H1 (cell line): Measurements from ENCODE around the gene LRBA. TPM values are rescaled to one million over a fixed set of nuclear protein-coding genes. Genes with fewer than 3 reads are reported as not detected.

ENCODE experiments used
- CTCF ChIA-PET: fragments of 300-600 bp; sonication (Branson Sonifier 250); formaldehyde crosslinking; loops from one replicate; lab custom pipeline; 2021; ENCODE audit not compliant: partially characterized antibody; lab: Charles Lee
- POLR2A ChIA-PET: fragments of 300-600 bp; sonication (Branson Sonifier 250); formaldehyde crosslinking; loops from one replicate; lab custom pipeline; 2021; ENCODE audit warnings: inconsistent platforms; ENCODE audit not compliant: partially characterized antibody; lab: Charles Lee
- DNase-seq, 2 experiments: peaks; one replicate each; pipeline versions ENCODE4 v3.0.0 to v3.0.0-alpha.2; 2010 to 2022; ENCODE audit warnings: low spot score in 2 of 2, low read depth in 1 of 2, mixed read lengths in 1 of 2
- FAIRE-seq: peaks from 2 replicates; lab custom pipeline; 2011; peaks lifted over from hg19 to GRCh38; lab: Jason Lieb, UNC
- H2AFZ ChIP-seq: 2 replicates; pipeline ENCODE4 v1.8.1; 2012; ENCODE audit warnings: low read length, inconsistent platforms
- H2AK5ac ChIP-seq: 2 replicates; pipeline ENCODE4 v1.6.1; 2013; ENCODE audit warnings: low read depth, low read length
- H2BK120ac ChIP-seq: replicated peaks from 2 replicates; pipeline ENCODE3; 2013; ENCODE audit warnings: low read depth, low read length, inconsistent platforms
- H2BK12ac ChIP-seq: 2 replicates; pipeline ENCODE4 v1.6.1; 2013; ENCODE audit warnings: low read depth, low read length
- H2BK15ac ChIP-seq: 2 replicates; pipeline ENCODE4 v1.6.1; 2013; ENCODE audit warnings: low read length
- H2BK20ac ChIP-seq: 2 replicates; pipeline ENCODE4 v1.6.1; 2013; ENCODE audit warnings: low read length
- H2BK5ac ChIP-seq: 2 replicates; pipeline ENCODE4 v1.6.1; 2013; ENCODE audit warnings: low read depth, low read length
- H3K14ac ChIP-seq: 2 replicates; pipeline ENCODE4 v1.6.1; 2013; ENCODE audit warnings: inconsistent platforms; ENCODE audit not compliant: insufficient read length
- H3K18ac ChIP-seq: 2 replicates; pipeline ENCODE4 v1.6.1; 2013; ENCODE audit warnings: low read length; ENCODE audit errors: extremely low read depth
- H3K23ac ChIP-seq: 2 replicates; pipeline ENCODE4 v1.6.1; 2013; ENCODE audit warnings: inconsistent platforms; ENCODE audit not compliant: insufficient read length
- H3K23me2 ChIP-seq: 2 replicates; pipeline ENCODE4 v1.6.1; 2013; ENCODE audit warnings: low read depth, low read length
- H3K27ac ChIP-seq: 2 replicates; pipeline ENCODE4 v1.6.1; 2011; ENCODE audit warnings: low read depth, low read length, inconsistent platforms
- H3K27me3 ChIP-seq, 4 experiments: replicated peaks in 1 of 4; 1 replicate in 1 of 4; 2 replicates in 3 of 4; pipeline versions ENCODE4 v1.6.1 to v1.8.1; 2011 to 2013; ENCODE audit warnings: low read length in 3 of 4, mild to moderate bottlenecking in 3 of 4, inconsistent platforms in 2 of 4, mixed read lengths in 2 of 4, moderate library complexity in 1 of 4; ENCODE audit not compliant: control insufficient read depth in 3 of 4, insufficient read depth in 3 of 4; ENCODE audit errors: extremely low read depth in 1 of 4
- H3K36me3 ChIP-seq, 4 experiments: 2 replicates each; pipeline versions ENCODE4 v1.6.1 to v1.8.1; 2011 to 2013; ENCODE audit warnings: mild to moderate bottlenecking in 4 of 4, low read length in 3 of 4, moderate library complexity in 2 of 4, control low read depth in 1 of 4, inconsistent platforms in 1 of 4; ENCODE audit not compliant: insufficient read depth in 4 of 4, control insufficient read depth in 2 of 4
- H3K4ac ChIP-seq: replicated peaks from 2 replicates; pipeline ENCODE3; 2013; ENCODE audit warnings: low read length, low read depth, mixed read lengths, inconsistent platforms; ENCODE audit not compliant: insufficient read length
- H3K4me1 ChIP-seq, 4 experiments: replicated peaks in 1 of 4; 1 replicate in 1 of 4; 2 replicates in 3 of 4; pipeline versions ENCODE4 v1.6.1 to v1.8.1; 2011 to 2013; ENCODE audit warnings: low read length in 3 of 4, inconsistent platforms in 2 of 4, mixed read lengths in 1 of 4; ENCODE audit not compliant: insufficient read depth in 4 of 4, control insufficient read depth in 3 of 4
- H3K4me2 ChIP-seq, 2 experiments: 2 replicates each; pipeline versions ENCODE4 v1.6.1 to v1.8.1; 2011 to 2013; ENCODE audit warnings: low read depth in 2 of 2, low read length in 2 of 2, control low read depth in 1 of 2, inconsistent platforms in 1 of 2, mild to moderate bottlenecking in 1 of 2; ENCODE audit not compliant: insufficient read depth in 1 of 2
- H3K4me3 ChIP-seq, 4 experiments: fragments of 200-600, 300-600 bp in 1 of 4; sonication (generic), shearing (Covaris generic), sonication (Bioruptor Twin) in 1 of 4; 2 replicates each; pipeline versions ENCODE4 v1.5.1 to v1.8.1; 2011 to 2016; ENCODE audit warnings: low read length in 4 of 4, low read depth in 3 of 4, control low read depth in 2 of 4, inconsistent platforms in 2 of 4, mild to moderate bottlenecking in 2 of 4, mixed read lengths in 1 of 4, moderate library complexity in 1 of 4; ENCODE audit not compliant: insufficient read depth in 2 of 4; ENCODE audit errors: extremely low read depth in 1 of 4
- H3K56ac ChIP-seq: replicated peaks from 2 replicates; pipeline ENCODE3; 2013; ENCODE audit warnings: low read depth, mild to moderate bottlenecking, mixed read lengths, low read length, inconsistent platforms; ENCODE audit not compliant: insufficient read length
- H3K79me1 ChIP-seq: 2 replicates; pipeline ENCODE4 v1.6.1; 2013; ENCODE audit warnings: low read depth, low read length, control low read depth
- H3K79me2 ChIP-seq, 2 experiments: 2 replicates each; pipeline versions ENCODE4 v1.6.1 to v1.8.1; 2012 to 2013; ENCODE audit warnings: low read length in 2 of 2, mild to moderate bottlenecking in 2 of 2, inconsistent platforms in 1 of 2; ENCODE audit not compliant: insufficient read depth in 2 of 2, control insufficient read depth in 1 of 2
- H3K9ac ChIP-seq, 4 experiments: replicated peaks in 1 of 4; 1 replicate in 1 of 4; 2 replicates in 3 of 4; pipeline versions ENCODE4 v1.6.1 to v1.8.1; 2011 to 2013; ENCODE audit warnings: low read depth in 3 of 4, low read length in 3 of 4, control low read depth in 2 of 4, mild to moderate bottlenecking in 2 of 4, moderate library complexity in 2 of 4, inconsistent platforms in 1 of 4; ENCODE audit errors: extremely low read depth in 1 of 4
- H3K9me3 ChIP-seq, 2 experiments: 2 replicates each; pipeline versions ENCODE4 v1.6.1 to v1.8.1; 2012 to 2013; ENCODE audit warnings: mild to moderate bottlenecking in 2 of 2, moderate library complexity in 2 of 2, control low read depth in 1 of 2, inconsistent platforms in 1 of 2, low read depth in 1 of 2, low read length in 1 of 2, mixed read lengths in 1 of 2; ENCODE audit not compliant: insufficient read depth in 2 of 2
- H4K20me1 ChIP-seq, 2 experiments: replicated peaks in 1 of 2; 2 replicates each; pipeline versions ENCODE3 to v1.8.1; 2011 to 2013; ENCODE audit warnings: inconsistent platforms in 2 of 2, low read length in 2 of 2, mild to moderate bottlenecking in 1 of 2; ENCODE audit not compliant: insufficient read depth in 2 of 2, control insufficient read depth in 1 of 2
- H4K5ac ChIP-seq: 2 replicates; pipeline ENCODE4 v1.6.1; 2013; ENCODE audit warnings: low read length, low read depth, mixed read lengths, inconsistent platforms; ENCODE audit not compliant: insufficient read length
- H4K8ac ChIP-seq: 2 replicates; pipeline ENCODE4 v1.8.0; 2013; ENCODE audit warnings: mild to moderate bottlenecking, moderate library complexity, low read length, inconsistent platforms; ENCODE audit not compliant: insufficient read depth; ENCODE audit errors: extremely low read depth
- H4K91ac ChIP-seq: replicated peaks from 2 replicates; pipeline ENCODE3; 2013; ENCODE audit warnings: low read length, mixed read lengths, inconsistent platforms; ENCODE audit not compliant: insufficient read length
- BCL11A ChIP-seq, 2 experiments: IDR thresholded peaks; one replicate each; pipeline ENCODE4 v1.6.1; 2011; ENCODE audit warnings: low read depth in 2 of 2, low read length in 2 of 2, mild to moderate bottlenecking in 2 of 2
- CHD2 ChIP-seq: IDR thresholded peaks from 2 replicates; pipeline ENCODE4 v1.6.1; 2012; ENCODE audit warnings: low read length, improper control_type of control experiment
- KDM5A ChIP-seq: fragments of 200-600 bp; IDR thresholded peaks from 2 replicates; pipeline ENCODE4 v1.7.1; 2012; ENCODE audit warnings: mild to moderate bottlenecking, low read length, inconsistent platforms, mixed read lengths
- RBBP5 ChIP-seq: IDR thresholded peaks from 2 replicates; pipeline ENCODE4 v1.7.1; 2012; ENCODE audit warnings: low read depth, mild to moderate bottlenecking, inconsistent platforms, low read length, moderate library complexity, borderline replicate concordance
- SAP30 ChIP-seq: fragments of 300-600 bp; sonication (generic); IDR thresholded peaks from 2 replicates; pipeline ENCODE4 v1.7.1; 2012; ENCODE audit warnings: low read length, moderate library complexity, mild to moderate bottlenecking, inconsistent platforms; ENCODE audit not compliant: insufficient read depth, insufficient replicate concordance
- WGBS, 2 experiments: shearing (Covaris generic) in 1 of 2; methylation state at CpG; one replicate each; pipeline versions ENCODE4 v1.1.6 to v1.1.7; 2013 to 2015; ENCODE audit warnings: low lambda C conversion rate in 2 of 2, mixed read lengths in 2 of 2, inconsistent platforms in 1 of 2, low coverage in 1 of 2, missing lambda C conversion rate in 1 of 2; ENCODE audit not compliant: insufficient replicate concordance in 2 of 2, insufficient coverage in 1 of 2, insufficient read length in 1 of 2; ENCODE audit errors: extremely low coverage in 1 of 2, missing lambda C conversion rate in 1 of 2; 5-methylcytosine and 5-hydroxymethylcytosine counted together
- polyA plus RNA-seq, 7 experiments: library from polyadenylated mRNA; depleted of rRNA in 3 of 7; stranded (reverse) in 5 of 7; unstranded in 2 of 7; fragments of >200 nt in 5 of 7; fragments of 200-250 nt in 2 of 7; gene quantifications; 1 replicate in 5 of 7; 2 replicates in 1 of 7; 4 replicates in 1 of 7; pipeline versions ENCODE4 v1.2.1 to v1.2.3, GENCODE V29; 2011 to 2013; ENCODE audit warnings: missing spikeins in 2 of 7, mixed read lengths in 2 of 7
- total RNA-seq: library from RNA; stranded (reverse); fragmentation: NEBNext Ultra II Directional; extraction: Animal tissue kit (Norgen Biotek cat#: 25700); gene quantifications from 2 replicates; pipeline ENCODE4 v1.2.1, GENCODE V29; 2021

The LRBA gene
- total and polyA plus RNA-seq, 2 of the 8 experiments (the other 6 are each of a cell fraction or from before 2014, with no cell fraction given), result 54.6 to 83.2 TPM

DNA sequence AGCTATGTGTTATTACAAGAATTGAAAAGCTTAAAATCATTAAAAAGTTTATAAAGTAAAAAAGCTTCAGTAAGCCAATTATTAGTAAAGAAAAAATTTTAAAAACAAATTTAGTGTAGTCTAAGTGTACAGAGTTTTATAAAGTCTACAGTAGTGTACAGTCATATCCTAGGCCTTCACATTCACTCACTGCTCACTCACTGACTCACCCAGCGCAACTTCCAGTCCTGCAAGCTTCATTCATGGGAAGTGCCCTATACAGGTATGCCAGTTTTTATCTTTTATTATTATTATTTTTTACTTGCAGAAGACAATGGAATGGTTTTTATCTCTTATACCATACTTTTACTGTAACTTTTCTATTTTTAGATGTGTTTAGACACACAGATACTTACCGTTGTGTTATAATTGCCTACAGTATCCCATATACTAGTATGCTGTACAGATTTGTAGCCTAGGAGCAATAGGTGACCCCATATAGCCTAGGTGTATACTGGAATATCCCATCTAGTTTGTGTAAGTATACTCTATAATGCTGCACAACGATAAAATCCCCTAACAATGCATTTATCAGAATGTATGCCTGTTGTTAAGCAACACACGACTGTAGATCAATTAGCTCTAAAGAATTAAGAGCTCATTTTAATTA lies 706.1 kb downstream of the LRBA start:
- H2BK15ac ChIP-seq, result no peak overlapping the region
- no peak overlapping the region for H3K9ac ChIP-seq
- no peaks in the 10 kb centered on the region for H3K79me2 ChIP-seq
- H3K4ac ChIP-seq, result no peak overlapping the region
- no peaks in the 10 kb centered on the region for H3K9me3 ChIP-seq
- H2AFZ ChIP-seq, result no peak overlapping the region
- H2BK20ac ChIP-seq, result no peak overlapping the region
- H3K79me1 ChIP-seq, result no peaks in the 10 kb centered on the region
- no peak overlapping the region for H2BK5ac ChIP-seq
- H4K20me1 ChIP-seq, result no peaks in the 10 kb centered on the region
- H2BK120ac ChIP-seq, result no peak overlapping the region
- DNase-seq, result no peak
- H3K4me3 ChIP-seq, result no peak overlapping the region
- no peak overlapping the region for H4K8ac ChIP-seq
- H3K14ac ChIP-seq, result no peak overlapping the region
- no peak overlapping the region for H4K5ac ChIP-seq
- no peak overlapping the region for H3K23ac ChIP-seq
- no peaks in the 10 kb centered on the region for H3K23me2 ChIP-seq
- ChIA-PET POLR2A (no interaction called here), CTCF (interaction anchor here (0.9 to 2.3 kb wide), 5 partner anchors 9 to 181 kb away, joined by 3 to 6 read pairs (median 3); no protein-coding TSS in a partner anchor)
- no peak overlapping the region for H3K4me2 ChIP-seq
- no peak overlapping the region for H2AK5ac ChIP-seq
- no peak overlapping the region for H3K18ac ChIP-seq
- no peak for TF ChIP-seq KDM5A
- no peak for TF ChIP-seq RBBP5
- no peak for TF ChIP-seq BCL11A (IDR thresholded peaks at IDR 0.05; ENCODE audit: low read depth in 2 of 2, low read length in 2 of 2)
- TF ChIP-seq SAP30, result no peak
- TF ChIP-seq CHD2, result no peak
- 93% methylated on average over 4 of the region's 4 CpGs; no CpG with 5 or more reads in 1 of the 2 experiments for WGBS, 2 experiments
- no peak overlapping the region for H2BK12ac ChIP-seq
- no peaks in the 10 kb centered on the region for H3K36me3 ChIP-seq
- no peaks in the 10 kb centered on the region for H3K27me3 ChIP-seq
- H3K27ac ChIP-seq, result no peak overlapping the region
- FAIRE-seq, result no peak
- H4K91ac ChIP-seq, result no peak overlapping the region
- no peaks in the 10 kb centered on the region for H3K4me1 ChIP-seq
- H3K56ac ChIP-seq, result no peak overlapping the region
